HepG2 (cell line): Measurements from ENCODE around the gene LAMB2. TPM values are rescaled to one million over a fixed set of nuclear protein-coding genes. Genes with fewer than 3 reads are reported as not detected.

Source experiments
- CC2D1A ChIP-seq: sonication (generic); formaldehyde crosslinking; IDR thresholded peaks from 2 replicates; pipeline ENCODE4 v1.8.1; 2023; ENCODE audit warnings: mild to moderate bottlenecking, missing genetic modification reagents
- CENPT ChIP-seq: sonication (generic); formaldehyde crosslinking; IDR thresholded peaks from 2 replicates; pipeline ENCODE4 v1.8.0; 2022; ENCODE audit warnings: low read depth, mild to moderate bottlenecking, moderate library complexity, missing genetic modification reagents
- GTF3A ChIP-seq: sonication (generic); formaldehyde crosslinking; conservative IDR thresholded peaks from 2 replicates; pipeline ENCODE4 v1.4.0; 2020; ENCODE audit warnings: mild to moderate bottlenecking, missing genetic modification reagents
- HDAC2 ChIP-seq: sonication (generic); formaldehyde crosslinking; IDR thresholded peaks from 2 replicates; pipeline ENCODE4 v1.4.0; 2020; ENCODE audit warnings: missing genetic modification reagents
- HOXA5 ChIP-seq: sonication (generic); formaldehyde crosslinking; IDR thresholded peaks from 2 replicates; pipeline ENCODE4 v1.4.0; 2020; ENCODE audit warnings: missing genetic modification reagents
- ISL2 ChIP-seq: sonication (generic); formaldehyde crosslinking; IDR thresholded peaks from 2 replicates; pipeline ENCODE4 v1.5.0; 2020; ENCODE audit warnings: missing genetic modification reagents
- MIXL1 ChIP-seq: IDR thresholded peaks from 2 replicates; pipeline ENCODE4 v1.6.1; 2016
- SMYD3 ChIP-seq: sonication (generic); formaldehyde crosslinking; IDR thresholded peaks from 2 replicates; pipeline ENCODE4 v1.8.1; 2023; ENCODE audit warnings: mild to moderate bottlenecking, missing genetic modification reagents
- ZFY ChIP-seq: sonication (generic); formaldehyde crosslinking; IDR thresholded peaks from 2 replicates; pipeline ENCODE4 v1.4.0; 2020; ENCODE audit warnings: missing genetic modification reagents
- ZNF136 ChIP-seq: sonication (generic); formaldehyde crosslinking; IDR thresholded peaks from 2 replicates; pipeline ENCODE4 v1.8.1; 2022; ENCODE audit warnings: low read depth, mild to moderate bottlenecking, moderate library complexity, missing genetic modification reagents
- ZNF30 ChIP-seq: sonication (generic); formaldehyde crosslinking; IDR thresholded peaks from 2 replicates; pipeline ENCODE4 v1.5.0; 2020; ENCODE audit warnings: mild to moderate bottlenecking, missing genetic modification reagents
- ZNF496 ChIP-seq: sonication (generic); formaldehyde crosslinking; IDR thresholded peaks from 2 replicates; pipeline ENCODE4 v1.8.1; 2023; ENCODE audit warnings: mild to moderate bottlenecking, moderate library complexity, missing genetic modification reagents; ENCODE audit not compliant: insufficient replicate concordance
- ZNF781 ChIP-seq: sonication (generic); formaldehyde crosslinking; IDR thresholded peaks from 2 replicates; pipeline ENCODE4 v1.5.1; 2020; ENCODE audit warnings: borderline replicate concordance, mild to moderate bottlenecking, missing genetic modification reagents; ENCODE audit errors: not compliant biosample characterization
- polyA plus RNA-seq, 8 experiments: library from polyadenylated mRNA; depleted of rRNA in 3 of 8; stranded (reverse) in 7 of 8; unstranded in 1 of 8; fragments of >200 nt; fragmentation: Illumina TruSeq in 4 of 8; extraction: Trizol in 4 of 8; gene quantifications; 2 replicates each; pipeline versions ENCODE4 v1.2.1 to v1.2.3, GENCODE V29; 2011 to 2016; ENCODE audit warnings: low read depth in 4 of 8, missing spikeins in 1 of 8, mixed read lengths in 1 of 8; ENCODE audit not compliant: insufficient read depth in 1 of 8
- total RNA-seq, 5 experiments: library from RNA; depleted of rRNA; stranded (reverse); fragments of >200 nt; fragmentation: Illumina TruSeq; extraction: Trizol; gene quantifications; 2 replicates each; pipeline ENCODE4 v1.2.3, GENCODE V29; 2016; ENCODE audit warnings: low read depth in 1 of 5
- TF ChIP-seq, protein P1 (sequence below): sonication (generic); formaldehyde crosslinking; IDR thresholded peaks from 2 replicates; pipeline ENCODE4 v1.4.0; 2020; ENCODE audit warnings: missing genetic modification reagents, mild to moderate bottlenecking, borderline replicate concordance
- TF ChIP-seq, protein P2 (sequence below): sonication (generic); formaldehyde crosslinking; IDR thresholded peaks from 2 replicates; pipeline ENCODE4 v1.5.0; 2020; ENCODE audit warnings: missing genetic modification reagents, mild to moderate bottlenecking, borderline replicate concordance
- TF ChIP-seq, protein P3 (sequence below): sonication (generic); formaldehyde crosslinking; IDR thresholded peaks from 2 replicates; pipeline ENCODE4 v1.4.0; 2020; ENCODE audit warnings: missing genetic modification reagents, borderline replicate concordance
- TF ChIP-seq, protein P4 (sequence below): IDR thresholded peaks from 2 replicates; pipeline ENCODE4 v1.6.1; 2018; ENCODE audit warnings: missing genetic modification reagents, mild to moderate bottlenecking, missing compliant biosample characterization
- TF ChIP-seq, protein P5 (sequence below): sonication (generic); formaldehyde crosslinking; IDR thresholded peaks from 2 replicates; pipeline ENCODE4 v1.8.1; 2023; ENCODE audit warnings: mild to moderate bottlenecking, missing genetic modification reagents, borderline replicate concordance
- TF ChIP-seq, protein P6 (sequence below): sonication (generic); formaldehyde crosslinking; IDR thresholded peaks from 2 replicates; pipeline ENCODE4 v1.5.0; 2020; ENCODE audit warnings: mild to moderate bottlenecking, missing genetic modification reagents
- TF ChIP-seq, protein P7 (sequence below): sonication (generic); formaldehyde crosslinking; IDR thresholded peaks from 2 replicates; pipeline ENCODE4 v1.5.0; 2020; ENCODE audit warnings: missing genetic modification reagents

The LAMB2 gene
- total and polyA plus RNA-seq, 2 of the 13 experiments (the other 11 are each of a cell fraction or from before 2014, with no cell fraction given) = 208 to 443 TPM

DNA sequence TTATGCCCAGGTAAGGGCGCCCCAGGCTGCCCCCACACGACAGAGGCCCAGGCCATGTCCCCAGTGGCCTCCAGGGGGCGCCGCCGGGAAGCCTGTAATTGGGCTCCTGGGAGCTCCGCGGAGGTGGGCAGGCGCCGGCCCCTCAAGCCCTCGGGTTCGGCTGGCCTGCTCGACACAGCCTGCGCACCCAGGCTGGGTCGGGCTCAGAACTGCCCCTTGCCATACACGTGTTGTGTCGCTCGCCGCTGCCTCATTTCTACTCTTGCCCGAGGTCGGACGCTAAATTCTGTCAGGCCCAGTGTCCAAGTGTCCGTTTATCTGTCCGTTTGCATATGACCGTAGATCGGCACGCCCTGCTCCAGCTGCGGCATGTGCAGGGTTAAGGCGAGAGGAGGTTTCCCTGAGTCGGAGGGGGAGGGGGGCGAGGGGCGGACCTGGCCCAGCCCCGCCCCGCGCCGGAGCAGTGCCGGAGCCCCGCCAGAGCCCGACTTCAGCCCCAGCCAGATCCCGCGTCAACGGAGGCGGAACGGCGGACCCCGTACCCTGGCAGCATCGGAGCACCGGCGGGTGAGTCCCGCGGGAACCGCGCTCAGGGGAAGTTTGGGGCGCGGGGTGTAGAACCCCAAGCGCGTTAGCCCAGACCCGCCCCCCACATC is 38.4 kb upstream of the LAMB2 start, which contains the start of gene KLHDC8B (continued):
- no peak for TF ChIP-seq ZNF781
- TF ChIP-seq, protein P1, sequence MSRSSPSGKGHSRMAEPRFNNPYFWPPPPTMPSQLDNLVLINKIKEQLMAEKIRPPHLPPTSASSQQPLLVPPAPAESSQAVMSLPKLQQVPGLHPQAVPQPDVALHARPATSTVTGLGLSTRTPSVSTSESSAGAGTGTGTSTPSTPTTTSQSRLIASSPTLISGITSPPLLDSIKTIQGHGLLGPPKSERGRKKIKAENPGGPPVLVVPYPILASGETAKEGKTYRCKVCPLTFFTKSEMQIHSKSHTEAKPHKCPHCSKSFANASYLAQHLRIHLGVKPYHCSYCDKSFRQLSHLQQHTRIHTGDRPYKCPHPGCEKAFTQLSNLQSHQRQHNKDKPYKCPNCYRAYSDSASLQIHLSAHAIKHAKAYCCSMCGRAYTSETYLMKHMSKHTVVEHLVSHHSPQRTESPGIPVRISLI = no peak; the same call in 1 of the 2 replicates
- no peak for TF ChIP-seq SMYD3 (CRISPR knock-in tag)
- no peak for TF ChIP-seq GTF3A
- TF ChIP-seq CENPT (CRISPR knock-in tag) = no peak
- TF ChIP-seq, protein P2, sequence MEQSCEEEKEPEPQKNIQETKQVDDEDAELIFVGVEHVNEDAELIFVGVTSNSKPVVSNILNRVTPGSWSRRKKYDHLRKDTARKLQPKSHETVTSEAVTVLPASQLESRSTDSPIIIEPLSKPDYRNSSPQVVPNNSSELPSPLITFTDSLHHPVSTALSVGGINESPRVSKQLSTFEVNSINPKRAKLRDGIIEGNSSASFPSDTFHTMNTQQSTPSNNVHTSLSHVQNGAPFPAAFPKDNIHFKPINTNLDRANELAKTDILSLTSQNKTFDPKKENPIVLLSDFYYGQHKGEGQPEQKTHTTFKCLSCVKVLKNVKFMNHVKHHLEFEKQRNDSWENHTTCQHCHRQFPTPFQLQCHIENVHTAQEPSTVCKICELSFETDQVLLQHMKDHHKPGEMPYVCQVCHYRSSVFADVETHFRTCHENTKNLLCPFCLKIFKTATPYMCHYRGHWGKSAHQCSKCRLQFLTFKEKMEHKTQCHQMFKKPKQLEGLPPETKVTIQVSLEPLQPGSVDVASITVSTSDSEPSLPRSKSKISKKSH (CRISPR knock-in tag) = peak; percentile 91; the same call in 1 of the 2 replicates
- TF ChIP-seq, protein P3, sequence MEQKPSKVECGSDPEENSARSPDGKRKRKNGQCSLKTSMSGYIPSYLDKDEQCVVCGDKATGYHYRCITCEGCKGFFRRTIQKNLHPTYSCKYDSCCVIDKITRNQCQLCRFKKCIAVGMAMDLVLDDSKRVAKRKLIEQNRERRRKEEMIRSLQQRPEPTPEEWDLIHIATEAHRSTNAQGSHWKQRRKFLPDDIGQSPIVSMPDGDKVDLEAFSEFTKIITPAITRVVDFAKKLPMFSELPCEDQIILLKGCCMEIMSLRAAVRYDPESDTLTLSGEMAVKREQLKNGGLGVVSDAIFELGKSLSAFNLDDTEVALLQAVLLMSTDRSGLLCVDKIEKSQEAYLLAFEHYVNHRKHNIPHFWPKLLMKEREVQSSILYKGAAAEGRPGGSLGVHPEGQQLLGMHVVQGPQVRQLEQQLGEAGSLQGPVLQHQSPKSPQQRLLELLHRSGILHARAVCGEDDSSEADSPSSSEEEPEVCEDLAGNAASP (CRISPR knock-in tag) = peak; percentile 43; the same call in 1 of the 2 replicates
- 0 out of 2 replicates have a peak, but pooled peaks have one; percentile 4 for TF ChIP-seq CC2D1A (CRISPR knock-in tag)
- no peak for TF ChIP-seq ISL2
- TF ChIP-seq, protein P4, sequence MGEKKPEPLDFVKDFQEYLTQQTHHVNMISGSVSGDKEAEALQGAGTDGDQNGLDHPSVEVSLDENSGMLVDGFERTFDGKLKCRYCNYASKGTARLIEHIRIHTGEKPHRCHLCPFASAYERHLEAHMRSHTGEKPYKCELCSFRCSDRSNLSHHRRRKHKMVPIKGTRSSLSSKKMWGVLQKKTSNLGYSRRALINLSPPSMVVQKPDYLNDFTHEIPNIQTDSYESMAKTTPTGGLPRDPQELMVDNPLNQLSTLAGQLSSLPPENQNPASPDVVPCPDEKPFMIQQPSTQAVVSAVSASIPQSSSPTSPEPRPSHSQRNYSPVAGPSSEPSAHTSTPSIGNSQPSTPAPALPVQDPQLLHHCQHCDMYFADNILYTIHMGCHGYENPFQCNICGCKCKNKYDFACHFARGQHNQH = no peak
- TF ChIP-seq ZFY (CRISPR knock-in tag) = peak; percentile 83
- TF ChIP-seq HOXA5 (CRISPR knock-in tag) = no peak
- TF ChIP-seq, protein P5, sequence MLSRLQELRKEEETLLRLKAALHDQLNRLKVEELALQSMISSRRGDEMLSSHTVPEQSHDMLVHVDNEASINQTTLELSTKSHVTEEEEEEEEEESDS (CRISPR knock-in tag) = no peak
- 0 out of 2 replicates have a peak, but pooled peaks have one; percentile 59 for TF ChIP-seq ZNF30 (CRISPR knock-in tag)
- TF ChIP-seq MIXL1 (CRISPR knock-in tag) = peak; percentile 65; the same call in 1 of the 2 replicates
- TF ChIP-seq ZNF136 (CRISPR knock-in tag) = no peak
- peak; percentile 67; the same call in 1 of the 2 replicates for TF ChIP-seq HDAC2 (CRISPR knock-in tag)
- TF ChIP-seq, protein P6, sequence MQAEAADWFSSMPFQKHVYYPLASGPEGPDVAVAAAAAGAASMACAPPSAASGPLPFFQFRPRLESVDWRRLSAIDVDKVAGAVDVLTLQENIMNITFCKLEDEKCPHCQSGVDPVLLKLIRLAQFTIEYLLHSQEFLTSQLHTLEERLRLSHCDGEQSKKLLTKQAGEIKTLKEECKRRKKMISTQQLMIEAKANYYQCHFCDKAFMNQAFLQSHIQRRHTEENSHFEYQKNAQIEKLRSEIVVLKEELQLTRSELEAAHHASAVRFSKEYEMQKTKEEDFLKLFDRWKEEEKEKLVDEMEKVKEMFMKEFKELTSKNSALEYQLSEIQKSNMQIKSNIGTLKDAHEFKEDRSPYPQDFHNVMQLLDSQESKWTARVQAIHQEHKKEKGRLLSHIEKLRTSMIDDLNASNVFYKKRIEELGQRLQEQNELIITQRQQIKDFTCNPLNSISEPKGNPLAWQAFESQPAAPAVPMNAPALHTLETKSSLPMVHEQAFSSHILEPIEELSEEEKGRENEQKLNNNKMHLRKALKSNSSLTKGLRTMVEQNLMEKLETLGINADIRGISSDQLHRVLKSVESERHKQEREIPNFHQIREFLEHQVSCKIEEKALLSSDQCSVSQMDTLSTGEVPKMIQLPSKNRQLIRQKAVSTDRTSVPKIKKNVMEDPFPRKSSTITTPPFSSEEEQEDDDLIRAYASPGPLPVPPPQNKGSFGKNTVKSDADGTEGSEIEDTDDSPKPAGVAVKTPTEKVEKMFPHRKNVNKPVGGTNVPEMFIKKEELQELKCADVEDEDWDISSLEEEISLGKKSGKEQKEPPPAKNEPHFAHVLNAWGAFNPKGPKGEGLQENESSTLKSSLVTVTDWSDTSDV (CRISPR knock-in tag) = peak; percentile 97
- no peak for TF ChIP-seq ZNF496
- TF ChIP-seq, protein P7, sequence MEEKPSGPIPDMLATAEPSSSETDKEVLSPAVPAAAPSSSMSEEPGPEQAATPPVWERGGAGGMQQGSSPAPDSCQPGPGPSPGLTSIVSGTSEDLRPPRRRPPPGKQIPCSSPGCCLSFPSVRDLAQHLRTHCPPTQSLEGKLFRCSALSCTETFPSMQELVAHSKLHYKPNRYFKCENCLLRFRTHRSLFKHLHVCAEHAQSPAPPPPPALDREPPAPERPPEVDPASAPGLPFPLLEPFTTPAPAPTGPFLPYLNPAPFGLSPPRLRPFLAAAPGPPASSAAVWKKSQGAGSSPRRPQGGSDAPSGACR (CRISPR knock-in tag) = peak; percentile 69
